NCI-H146 treated with DMSO at 0.1 percent for 48 hours (cell line): ENCODE results near the gene ZBBX.
"Not testable (repeated sequence)": the region's sequence is repeated elsewhere in the genome, so short reads cannot be mapped to it uniquely, and the experiment has no call there.

ENCODE experiments used
- DNase-seq: peaks from one replicate; lab custom pipeline; 2025; ENCODE audit not compliant: unreplicated experiment; lab: John Stamatoyannopoulos, UW

Gene ZBBX, protein sequence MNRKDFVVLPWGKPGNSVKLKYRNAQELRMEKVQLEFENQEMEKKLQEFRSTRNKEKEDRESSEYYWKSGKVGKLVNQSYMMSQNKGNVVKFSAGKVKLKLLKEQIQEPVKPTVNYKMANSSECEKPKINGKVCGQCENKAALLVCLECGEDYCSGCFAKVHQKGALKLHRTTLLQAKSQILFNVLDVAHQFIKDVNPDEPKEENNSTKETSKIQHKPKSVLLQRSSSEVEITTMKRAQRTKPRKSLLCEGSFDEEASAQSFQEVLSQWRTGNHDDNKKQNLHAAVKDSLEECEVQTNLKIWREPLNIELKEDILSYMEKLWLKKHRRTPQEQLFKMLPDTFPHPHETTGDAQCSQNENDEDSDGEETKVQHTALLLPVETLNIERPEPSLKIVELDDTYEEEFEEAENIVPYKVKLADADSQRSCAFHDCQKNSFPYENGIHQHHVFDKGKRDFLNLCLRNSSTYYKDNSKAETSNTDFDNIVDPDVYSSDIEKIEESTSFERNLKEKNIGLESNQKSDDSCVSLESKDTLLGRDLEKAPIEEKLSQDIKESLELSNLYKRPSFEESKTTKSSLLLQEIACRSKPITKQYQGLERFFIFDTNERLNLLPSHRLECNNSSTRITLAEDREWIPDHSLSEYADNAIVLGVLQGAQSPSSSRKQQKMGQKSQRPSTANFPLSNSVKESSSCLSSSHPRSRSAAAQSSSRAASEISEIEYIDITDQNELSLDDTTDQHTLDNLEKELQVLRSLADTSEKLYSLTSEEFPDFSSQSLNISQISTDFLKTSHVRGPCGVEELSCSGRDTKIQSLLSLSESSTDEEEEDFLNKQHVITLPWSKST

DNA sequence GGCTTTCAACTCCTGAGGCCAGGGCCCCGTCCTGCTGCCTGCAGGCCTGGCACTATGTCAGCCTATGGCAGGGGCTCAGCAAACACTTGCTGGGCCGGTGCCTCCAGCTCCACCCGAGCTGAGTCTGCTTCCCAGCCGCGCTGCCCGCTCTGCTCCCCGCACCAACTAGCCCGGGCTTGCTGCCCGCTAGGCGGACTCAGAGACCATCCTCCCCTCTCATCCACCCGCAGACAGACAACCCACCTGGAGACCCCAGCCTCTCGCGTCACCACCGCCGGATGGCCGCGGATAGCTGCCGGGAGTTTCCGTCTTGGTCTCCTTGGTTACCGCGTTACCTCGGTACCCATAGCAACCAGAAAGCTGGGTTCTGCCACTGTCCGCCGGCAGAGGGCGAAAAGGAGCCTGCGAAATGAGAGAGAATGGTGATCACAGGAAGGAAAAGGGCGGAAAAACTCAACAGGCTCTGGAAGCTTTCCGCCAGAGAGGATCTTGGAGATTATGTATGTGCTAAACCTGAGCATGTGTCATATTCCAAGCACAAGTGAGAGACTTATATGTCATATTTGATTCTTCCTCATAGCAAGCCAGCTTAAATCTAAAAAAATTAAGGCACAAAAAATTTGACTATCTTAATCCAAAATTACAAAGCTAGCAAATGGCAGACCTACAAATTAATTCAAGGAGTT is at the start of gene ZBBX:
TSS of gene ZBBX (minus strand) at position 294 of the 686 bp plus-strand sequence. CDS start 7,396 bp downstream, outside the sequence.
- peak; percentile 97 for DNase-seq

DNA sequence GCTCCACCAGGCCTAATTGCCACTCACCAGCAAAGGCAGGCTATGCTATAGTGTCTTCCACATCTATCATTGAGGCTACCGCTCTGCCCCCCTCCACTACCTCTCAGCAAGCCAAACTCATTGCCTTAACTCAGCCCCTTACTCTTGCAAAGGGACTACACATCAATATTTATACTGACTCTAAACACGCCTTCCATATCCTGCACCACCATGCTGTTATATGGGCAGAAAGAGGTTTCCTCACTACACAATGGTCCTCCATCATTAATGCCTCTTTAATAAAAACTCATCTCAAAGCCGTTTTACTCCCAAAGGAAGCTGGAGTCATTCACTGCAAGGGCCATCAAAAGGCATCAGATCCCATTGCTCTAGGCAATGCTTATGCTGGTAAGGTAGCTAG is 46.9 kb upstream of the ZBBX start:
- not testable (repeated sequence) for DNase-seq

DNA sequence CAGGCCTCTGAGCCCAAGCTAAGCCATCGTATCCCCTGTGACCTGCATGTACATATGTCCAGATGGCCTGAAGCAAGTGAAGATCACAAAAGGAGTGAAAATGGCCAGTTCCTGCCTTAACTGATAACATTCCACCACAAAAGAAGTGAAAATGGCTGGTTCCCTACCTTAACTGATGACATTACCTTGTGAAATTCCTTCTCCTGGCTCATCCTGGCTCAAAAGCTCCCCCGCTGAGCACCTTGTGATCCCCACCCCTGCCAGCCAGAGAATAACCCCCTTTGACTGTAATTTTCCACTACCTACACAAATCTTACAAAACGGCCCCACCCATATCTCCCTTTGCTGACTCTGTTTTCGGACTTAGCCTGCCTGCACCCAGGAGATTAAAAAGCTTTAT is 42.3 kb upstream of the ZBBX start:
- DNase-seq = not testable (repeated sequence)

DNA sequence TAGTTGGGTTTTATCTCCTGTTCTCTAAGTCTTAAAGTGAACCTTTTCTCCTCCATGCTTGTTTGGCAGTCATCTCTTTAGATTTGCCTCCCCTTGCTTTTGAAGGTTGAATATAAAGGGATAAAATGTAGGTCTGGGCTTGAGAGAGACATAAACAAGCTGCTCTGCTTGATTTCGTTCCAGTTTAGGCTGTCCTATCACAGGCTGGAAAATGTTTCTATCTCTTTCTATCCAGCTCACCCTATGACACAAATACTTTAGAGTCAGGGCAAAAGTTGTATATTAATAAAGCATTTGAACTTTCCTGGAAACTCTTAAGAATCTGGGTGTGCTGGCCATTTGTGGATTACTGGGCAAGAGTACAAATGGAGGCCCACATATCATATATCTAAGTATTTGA is 29.5 kb upstream of the ZBBX start:
- no peak for DNase-seq

DNA sequence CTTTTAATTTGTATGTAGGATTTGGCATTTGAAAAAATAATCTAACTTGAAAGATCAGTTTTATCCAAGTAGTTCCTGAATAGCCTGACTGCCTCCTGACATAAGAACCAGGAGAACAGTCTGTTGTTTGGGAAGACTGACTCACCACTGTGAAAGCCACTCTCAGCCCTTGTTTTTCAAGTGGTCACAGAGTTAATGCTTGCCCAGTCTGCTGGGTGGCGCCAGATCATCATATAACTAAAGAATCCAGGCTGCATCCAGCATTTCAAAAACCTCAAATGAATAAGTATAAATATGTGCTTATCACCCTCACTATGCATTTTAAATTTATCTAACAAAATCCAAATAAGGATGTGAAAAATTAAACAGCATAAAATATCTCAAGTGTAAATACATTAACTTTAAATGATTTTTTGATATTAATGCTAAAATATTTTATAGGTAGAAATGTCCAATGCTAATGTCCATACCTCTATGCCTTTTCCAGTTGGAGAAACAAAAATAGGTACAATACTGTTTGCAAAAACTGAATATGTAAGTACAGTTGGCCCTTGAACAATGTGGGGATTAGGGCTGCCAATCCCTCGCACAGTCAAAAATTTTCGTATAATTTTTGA is 26.9 kb upstream of the ZBBX start:
- peak; percentile 17 for DNase-seq

DNA sequence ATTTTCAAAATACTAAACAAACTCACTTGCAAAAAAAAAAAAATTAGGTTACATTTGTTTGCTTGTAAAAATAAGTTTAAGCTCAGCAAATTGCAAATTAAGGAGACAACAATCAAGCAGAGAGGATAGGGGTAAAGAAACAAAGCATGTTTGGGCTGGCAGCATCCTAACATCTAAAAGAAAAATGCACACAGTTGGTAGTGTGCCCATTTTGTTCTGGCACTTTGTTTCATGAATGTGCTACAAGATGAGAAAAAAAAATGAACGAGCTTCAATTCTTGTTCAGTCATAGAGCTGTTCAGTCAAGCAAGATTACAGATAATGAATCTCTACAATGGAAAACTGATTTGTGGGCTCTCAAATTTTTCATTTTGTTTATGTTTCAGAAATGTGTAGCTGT is 17.7 kb upstream of the ZBBX start:
- no peak for DNase-seq

DNA sequence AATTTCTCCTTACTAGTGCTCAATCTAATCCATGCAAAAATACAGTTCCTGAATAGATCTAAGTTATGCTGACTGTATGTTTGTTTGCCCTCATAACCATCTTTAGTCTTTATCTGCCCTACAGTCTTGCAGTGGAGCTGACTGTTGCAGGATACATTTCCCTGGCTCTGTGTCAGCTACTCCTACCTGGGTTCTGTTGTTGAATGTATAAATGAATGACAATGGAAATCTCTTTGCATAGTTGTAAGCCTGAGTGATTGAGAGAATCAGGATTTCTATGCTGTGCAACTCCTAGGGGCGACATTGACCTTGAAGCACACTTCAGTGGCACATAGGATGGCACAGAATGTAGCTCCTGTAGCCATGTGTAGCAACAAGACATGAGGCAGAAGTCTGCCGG is 16.0 kb upstream of the ZBBX start:
- no peak for DNase-seq

DNA sequence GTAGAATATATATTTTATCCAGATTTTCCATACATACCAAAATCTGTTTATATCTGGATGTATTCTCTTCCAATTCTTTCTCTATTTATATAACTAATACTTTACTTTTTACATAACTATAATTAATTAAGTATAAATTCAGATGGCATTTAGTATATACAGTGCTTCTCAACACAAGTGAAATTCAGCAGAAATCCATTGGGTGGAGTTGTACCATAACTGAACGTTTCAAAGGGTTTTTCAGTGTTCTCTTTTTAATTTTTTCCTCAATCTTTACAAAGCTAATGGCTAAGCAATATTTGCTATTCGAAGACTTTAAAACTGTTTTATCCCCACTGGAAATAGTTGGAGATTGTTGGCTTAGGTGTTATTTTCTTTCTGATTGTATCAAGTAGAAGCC is 13.9 kb upstream of the ZBBX start:
- DNase-seq = no peak

DNA sequence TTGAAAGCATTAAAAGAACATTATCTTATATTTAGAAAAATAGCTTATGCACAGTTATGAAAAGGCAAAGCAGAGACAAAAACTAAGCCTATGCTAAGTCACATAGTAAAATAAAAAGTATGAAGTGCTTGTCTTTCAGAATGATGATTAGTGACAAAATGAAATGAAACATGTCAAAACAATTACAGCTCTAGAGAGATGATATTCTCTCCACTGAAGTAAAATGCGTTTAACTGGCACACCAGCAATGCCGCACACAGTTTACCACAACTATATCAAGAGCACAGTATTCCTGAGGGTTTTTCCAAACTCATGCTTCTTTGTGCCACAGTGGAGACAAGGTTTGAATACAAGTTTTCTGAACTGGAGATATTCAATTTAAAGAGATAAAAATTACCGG is 2.1 kb upstream of the ZBBX start:
- no peak for DNase-seq

DNA sequence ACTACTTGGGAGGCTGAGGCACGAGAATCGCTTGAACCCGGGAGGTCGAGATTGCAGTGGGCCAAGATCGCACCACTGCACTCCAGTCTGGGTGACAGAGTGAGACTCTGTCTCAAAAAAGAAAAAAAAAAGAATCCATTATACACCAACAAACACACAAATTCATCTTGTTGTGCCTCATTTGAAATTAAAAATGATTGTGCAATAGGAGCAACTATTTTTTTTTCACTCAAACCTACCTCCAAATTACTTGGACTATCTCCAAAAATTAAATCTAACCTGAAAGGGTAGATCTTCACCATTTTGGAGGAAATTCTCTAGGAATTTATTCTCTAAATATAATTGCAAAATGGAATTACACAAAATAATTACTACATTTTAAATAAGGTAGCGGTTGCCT is 4.6 kb downstream of the ZBBX start:
- DNase-seq = no peak

DNA sequence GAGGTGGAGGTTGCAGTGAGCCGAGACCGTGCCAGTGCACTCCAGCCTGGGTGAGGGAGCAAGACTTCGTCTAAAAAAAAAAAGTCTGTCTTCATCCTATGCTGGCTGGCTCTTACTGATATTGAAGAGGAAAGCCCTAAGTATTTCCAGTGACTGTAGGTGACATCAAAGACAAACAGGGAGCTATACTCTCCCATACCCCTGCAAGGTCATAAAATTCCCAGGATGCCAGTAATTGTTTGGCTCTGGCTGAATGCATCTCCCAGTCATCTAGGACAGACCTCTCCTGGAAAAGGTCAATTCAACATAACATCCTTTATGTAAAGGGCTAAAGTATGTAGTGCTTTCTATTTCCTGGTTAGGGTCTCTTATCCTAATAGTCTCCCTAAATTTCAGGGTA is 8.0 kb downstream of the ZBBX start:
- DNase-seq = no peak

DNA sequence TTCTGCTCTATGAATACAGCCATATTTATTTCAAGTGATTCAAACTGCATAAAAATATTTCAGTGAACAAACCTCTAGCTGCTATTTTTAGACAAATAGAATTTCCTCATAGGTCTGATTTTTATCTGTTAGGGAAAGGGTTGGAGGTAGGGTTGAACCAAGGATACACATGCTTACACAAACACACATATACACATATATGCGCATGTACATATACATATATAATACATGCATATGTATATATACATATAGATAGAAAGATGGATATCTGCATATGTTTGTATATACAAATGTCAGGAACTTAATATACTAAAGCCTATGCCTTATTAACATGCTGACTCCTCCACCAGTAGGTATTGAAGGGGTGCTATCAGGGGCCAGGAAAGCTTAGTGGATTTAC is 18.1 kb downstream of the ZBBX start:
- no peak for DNase-seq

DNA sequence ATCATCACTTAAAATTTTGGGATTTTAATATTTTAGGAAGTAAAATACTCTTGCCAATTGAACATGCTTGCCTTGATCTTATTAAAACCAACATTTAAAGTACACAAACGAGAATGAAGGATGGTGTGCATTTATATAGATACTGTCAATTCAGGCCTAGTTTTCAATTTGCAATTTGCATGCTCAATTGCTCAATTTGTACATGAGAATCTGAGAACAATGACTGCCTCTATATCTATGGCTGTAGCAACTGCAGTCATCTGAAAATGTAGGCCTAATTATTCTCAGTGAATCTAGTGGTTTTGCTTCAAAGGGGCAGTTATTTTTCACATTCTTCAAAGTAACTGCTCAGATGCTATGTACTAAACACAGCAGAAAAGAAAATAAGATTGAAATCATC is 18.8 kb downstream of the ZBBX start:
- DNase-seq = no peak

DNA sequence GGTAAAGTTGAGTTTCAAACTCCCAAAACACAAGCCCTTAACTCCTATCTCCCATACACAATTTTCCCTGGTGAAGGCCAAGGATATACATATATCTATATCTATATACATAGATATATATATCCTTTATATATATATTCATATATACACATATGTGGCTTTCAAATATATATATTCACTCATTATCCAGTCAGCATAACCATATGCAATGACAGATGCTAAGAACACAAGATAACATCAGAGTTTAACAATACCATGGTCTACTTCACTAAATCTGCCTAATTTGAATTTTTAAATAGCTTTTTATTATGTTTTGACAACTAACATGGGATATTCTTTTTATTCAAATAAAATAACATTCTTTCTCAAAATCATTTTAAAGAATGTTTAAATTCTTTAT is 24.7 kb downstream of the ZBBX start:
- DNase-seq = no peak

DNA sequence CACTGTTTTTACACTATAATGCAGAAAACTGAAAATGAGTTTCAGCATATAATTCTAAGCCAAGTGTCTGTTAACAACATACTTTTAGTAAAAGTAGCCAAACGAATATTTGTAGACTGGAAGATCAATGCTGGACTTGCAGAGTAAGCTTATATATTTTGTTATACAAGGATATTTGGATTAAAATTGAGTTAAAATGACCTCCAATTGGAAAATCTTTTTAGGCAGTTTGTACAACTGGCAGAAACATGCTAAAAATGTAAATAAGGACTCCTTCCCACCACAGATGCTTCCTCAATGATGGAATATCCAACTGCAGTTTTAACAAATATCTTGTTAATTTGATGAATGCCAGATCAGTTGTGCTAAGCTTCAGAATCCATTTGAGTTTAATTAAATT is 25.3 kb downstream of the ZBBX start:
- DNase-seq = no peak

DNA sequence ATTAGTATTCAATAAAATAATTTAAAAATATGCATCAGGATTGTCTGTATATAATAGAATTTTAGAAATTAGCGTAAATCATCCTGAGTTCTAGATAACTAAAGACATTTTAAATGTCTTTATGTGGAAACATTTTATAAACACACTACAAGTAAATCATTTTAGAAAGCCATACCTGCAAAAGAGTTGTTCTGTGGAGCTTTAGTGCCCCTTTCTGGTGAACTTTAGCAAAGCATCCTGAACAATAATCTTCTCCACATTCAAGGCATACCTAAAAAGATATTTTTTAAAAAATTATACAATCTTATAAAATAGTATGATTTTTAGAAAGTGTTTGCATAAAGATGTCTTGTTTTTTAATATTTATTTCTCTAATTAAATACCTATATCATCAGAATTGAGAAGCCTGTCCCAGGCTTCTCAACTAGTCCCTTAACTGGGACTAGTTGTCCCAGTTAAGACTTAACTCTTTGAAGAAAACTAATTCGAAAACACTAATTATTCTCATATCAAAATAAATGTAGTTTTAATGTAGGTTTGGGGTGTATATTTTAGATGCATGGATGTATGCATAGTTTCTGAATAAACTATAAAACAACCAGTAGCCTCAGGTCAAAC is 29.7 kb downstream of the ZBBX start:
- DNase-seq = peak; percentile 44

DNA sequence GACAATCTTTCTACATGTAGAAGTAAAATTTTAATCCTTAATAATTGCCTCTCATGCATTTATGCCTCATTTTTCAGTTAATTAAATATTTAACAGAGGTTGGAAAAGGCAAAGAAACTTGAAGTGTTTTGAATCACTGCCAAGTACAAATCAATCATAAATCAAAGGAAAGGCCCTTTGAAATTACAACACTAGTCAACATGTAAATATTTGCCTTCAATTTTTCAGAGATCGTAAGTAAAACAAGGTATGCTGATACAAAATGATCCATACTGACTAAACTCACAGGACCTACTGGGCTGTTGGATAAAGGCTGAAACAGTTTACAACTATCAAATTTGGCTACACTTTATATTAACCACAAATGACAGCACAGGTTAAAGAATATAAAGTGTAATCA is 33.9 kb downstream of the ZBBX start:
- peak; percentile 27 for DNase-seq

DNA sequence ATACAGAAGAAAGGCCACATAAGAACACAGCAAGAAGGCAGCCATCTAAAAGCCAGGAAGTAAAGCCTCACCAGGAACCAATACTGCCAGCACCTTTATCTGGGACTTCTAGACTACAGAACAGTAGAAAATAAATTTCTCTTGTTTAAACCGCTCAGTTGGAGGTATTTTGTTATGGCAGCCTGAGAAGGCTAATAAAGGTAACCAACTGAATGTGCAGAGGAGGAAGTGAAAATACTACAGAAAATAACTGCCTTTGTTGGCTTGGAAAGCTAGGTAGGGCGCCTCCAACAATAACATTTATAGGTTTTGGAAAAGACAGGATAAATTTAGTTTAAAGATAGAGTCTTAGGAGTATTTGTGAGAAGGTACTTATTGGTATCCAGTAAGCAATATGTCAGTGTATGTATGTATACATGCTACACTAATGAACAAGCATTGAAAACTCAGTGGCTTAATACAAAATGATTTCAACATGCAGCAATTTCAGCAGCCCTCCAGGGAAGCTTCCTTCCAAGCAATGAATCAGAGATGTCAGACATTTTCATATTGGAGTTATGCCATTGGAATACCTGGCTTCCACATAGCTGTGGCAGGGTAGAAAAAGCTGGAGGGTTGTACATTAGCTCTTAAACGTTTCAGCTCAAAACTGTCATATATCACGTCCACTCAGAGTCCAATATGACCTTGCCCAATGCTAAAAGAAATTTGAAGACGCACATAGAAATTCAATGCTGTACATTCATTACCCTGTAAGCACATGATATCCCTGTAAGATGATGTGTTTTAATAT is 48.9 kb downstream of the ZBBX start:
- no peak for DNase-seq

DNA sequence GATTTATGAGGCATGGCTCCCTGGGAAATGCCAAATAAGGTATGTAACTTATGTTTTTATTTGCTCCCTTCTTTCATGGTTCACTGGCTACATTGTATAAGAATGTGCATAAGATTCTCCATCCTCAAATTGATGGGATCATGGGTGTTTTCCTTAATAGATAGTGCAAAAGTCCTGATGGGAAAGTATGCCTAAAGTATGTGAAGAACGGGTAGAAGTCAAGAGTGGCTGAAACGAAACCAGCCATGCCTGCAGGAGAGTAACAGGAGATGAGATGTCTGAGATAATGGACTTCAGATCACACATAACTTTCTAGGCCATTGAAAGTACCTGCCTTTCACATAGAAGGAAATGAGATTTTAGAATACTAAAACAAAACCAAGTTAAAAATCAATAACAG is 56.5 kb downstream of the ZBBX start:
- DNase-seq = no peak

DNA sequence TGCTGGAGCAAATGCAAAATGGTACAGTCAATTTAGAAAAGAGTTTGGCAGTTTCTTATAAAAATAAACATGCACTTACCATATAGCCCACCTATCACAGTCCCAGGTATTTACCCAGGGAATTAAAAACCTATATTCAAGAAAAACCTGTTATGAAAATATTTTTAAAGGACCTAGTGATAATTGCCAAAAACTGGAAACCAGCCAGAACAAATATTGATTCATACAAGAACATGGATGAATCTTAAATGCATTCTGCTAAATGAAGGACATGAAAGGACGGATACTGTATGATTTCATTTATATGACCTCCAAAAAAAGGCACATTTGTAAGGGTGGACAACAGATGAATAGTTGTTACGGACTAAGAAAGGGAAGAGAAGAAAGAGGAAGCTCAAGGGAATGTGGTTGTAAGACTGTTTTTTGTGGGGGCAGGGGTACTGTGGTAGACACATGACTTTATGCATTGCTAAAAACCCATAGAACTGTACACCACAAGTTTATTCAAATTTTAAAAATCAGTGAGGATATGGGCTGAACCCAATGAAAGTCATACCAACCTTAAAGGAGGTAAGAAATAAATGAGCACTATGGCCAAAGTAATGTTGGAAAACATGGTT is 61.0 kb downstream of the ZBBX start:
- no peak for DNase-seq
